SK-N-SH treated with all-trans-retinoic acid at 6 μM for 48 hours (cell line): ENCODE results near the gene CLDN18.

Experiments used
- BACH2 ChIP-seq: fragments of 250-450 bp; sonication (Bioruptor Pico); IDR thresholded peaks from 2 replicates; pipeline ENCODE4 v1.9.0; 2021; ENCODE audit warnings: mild to moderate bottlenecking, borderline replicate concordance
- CREB5 ChIP-seq: fragments of 250-450 bp; sonication (Bioruptor Pico); IDR thresholded peaks from 2 replicates; pipeline ENCODE4 v1.5.1; 2020; ENCODE audit warnings: low read depth, mild to moderate bottlenecking, moderate library complexity
- ESRRG ChIP-seq: fragments of 250-450 bp; sonication (Bioruptor Pico); IDR thresholded peaks from 2 replicates; pipeline ENCODE4 v1.6.1; 2021; ENCODE audit warnings: mild to moderate bottlenecking
- GLIS3 ChIP-seq: fragments of 250-450 bp; sonication (Bioruptor Pico); IDR thresholded peaks from 2 replicates; pipeline ENCODE4 v1.5.0; 2020; ENCODE audit warnings: mild to moderate bottlenecking, moderate library complexity
- PATZ1 ChIP-seq: fragments of 250-450 bp; sonication (Bioruptor Pico); IDR thresholded peaks from 2 replicates; pipeline ENCODE4 v1.8.0; 2020; ENCODE audit warnings: mild to moderate bottlenecking, moderate library complexity, borderline replicate concordance
- POU6F1 ChIP-seq: fragments of 250-450 bp; sonication (Bioruptor Pico); IDR thresholded peaks from 2 replicates; pipeline ENCODE4 v1.8.0; 2021; ENCODE audit warnings: low read depth, mild to moderate bottlenecking, moderate library complexity, borderline replicate concordance
- PPARA ChIP-seq: fragments of 250-450 bp; sonication (Bioruptor Pico); IDR thresholded peaks from 2 replicates; pipeline ENCODE4 v1.5.0; 2020; ENCODE audit warnings: mild to moderate bottlenecking, borderline replicate concordance
- RARB ChIP-seq: fragments of 250-450 bp; sonication (Bioruptor Pico); IDR thresholded peaks from 2 replicates; pipeline ENCODE4 v1.8.0; 2021; ENCODE audit warnings: mild to moderate bottlenecking, moderate library complexity
- ZC3H10 ChIP-seq: fragments of 250-450 bp; sonication (Bioruptor Pico); IDR thresholded peaks from 2 replicates; pipeline ENCODE4 v1.5.1; 2021; ENCODE audit warnings: mild to moderate bottlenecking, moderate library complexity
- ZFP3 ChIP-seq: fragments of 250-450 bp; sonication (Bioruptor Pico); IDR thresholded peaks from 2 replicates; pipeline ENCODE4 v1.5.0; 2020; ENCODE audit warnings: mild to moderate bottlenecking, moderate library complexity
- ZFP30 ChIP-seq: fragments of 450-650 bp; formaldehyde crosslinking; IDR thresholded peaks from 2 replicates; pipeline ENCODE4 v1.5.0; 2022; ENCODE audit warnings: mild to moderate bottlenecking, moderate library complexity
- ZNF565 ChIP-seq: fragments of 450-650 bp; formaldehyde crosslinking; conservative IDR thresholded peaks from 2 replicates; pipeline ENCODE4 v1.5.0; 2020; ENCODE audit warnings: low read depth, mild to moderate bottlenecking, moderate library complexity
- ZNF8 ChIP-seq: fragments of 450-650 bp; formaldehyde crosslinking; IDR thresholded peaks from 2 replicates; pipeline ENCODE4 v1.5.0; 2020; ENCODE audit warnings: mild to moderate bottlenecking, moderate library complexity

GRCh38 chr3:138068046-138068445 is 58.1 kb downstream of the CLDN18 start:
- TF ChIP-seq RARB, result no peak
- TF ChIP-seq ZFP30 (CRISPR knock-in tag), result no peak
- TF ChIP-seq ZNF565 (CRISPR knock-in tag), result no peak
- no peak for TF ChIP-seq PPARA
- TF ChIP-seq ZFP3, result no peak
- TF ChIP-seq CREB5 (CRISPR knock-in tag), result no peak
- no peak for TF ChIP-seq PATZ1 (CRISPR knock-in tag)
- no peak for TF ChIP-seq POU6F1
- no peak for TF ChIP-seq BACH2 (CRISPR knock-in tag)
- TF ChIP-seq ESRRG (CRISPR knock-in tag), result no peak
- no peak for TF ChIP-seq GLIS3 (CRISPR knock-in tag)
- TF ChIP-seq ZNF8 (CRISPR knock-in tag), result no peak
- no peak for TF ChIP-seq ZC3H10 (CRISPR knock-in tag)
